Stimulated activated CD4-positive, alpha-beta T cell treated with anti-CD3 and anti-CD28 coated beads, TNF-alpha, amount 100 ng/mL, for 1 hour (primary cell): ENCODE data around the gene HYCC1.

Experiments used
- DNase-seq, 3 donors: peaks; one replicate each; pipeline ENCODE4 v3.0.0-alpha.2; 2020; ENCODE audit warnings: low read depth in 3 of 3, low spot score in 1 of 3

Gene HYCC1

GRCh38 chr7:23017309-23017708 is 3.4 kb upstream of the HYCC1 start:
- no peak for DNase-seq

GRCh38 chr7:23016345-23017253 is 2.7 kb upstream of the HYCC1 start:
- DNase-seq = no peak

DNA sequence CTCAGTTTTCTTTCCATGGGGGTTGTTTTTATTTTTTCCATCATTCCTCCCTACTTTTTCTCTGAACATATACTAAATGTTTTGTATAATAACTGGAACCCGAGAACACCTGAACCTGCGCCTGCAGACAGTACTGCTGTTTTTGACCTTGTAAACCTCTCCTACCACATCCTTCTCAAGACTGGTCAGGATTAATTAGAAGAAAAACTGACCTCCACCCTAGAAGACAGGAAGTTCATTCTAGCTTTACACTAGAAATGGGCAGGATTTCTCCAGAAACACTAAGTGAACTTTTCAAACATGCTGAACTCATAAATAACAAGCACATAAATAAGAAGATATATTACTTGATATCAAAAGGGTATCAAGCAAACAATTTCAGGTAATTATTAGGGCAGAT is 751 bp upstream of the HYCC1 start:
- DNase-seq = no peak

- no peak for DNase-seq
Observed at GRCh38 chr7:23012908-23013714, 819 bp downstream of the HYCC1 start.

GRCh38 chr7:23012186-23012585 is 1.7 kb downstream of the HYCC1 start:
- no peak for DNase-seq

DNA sequence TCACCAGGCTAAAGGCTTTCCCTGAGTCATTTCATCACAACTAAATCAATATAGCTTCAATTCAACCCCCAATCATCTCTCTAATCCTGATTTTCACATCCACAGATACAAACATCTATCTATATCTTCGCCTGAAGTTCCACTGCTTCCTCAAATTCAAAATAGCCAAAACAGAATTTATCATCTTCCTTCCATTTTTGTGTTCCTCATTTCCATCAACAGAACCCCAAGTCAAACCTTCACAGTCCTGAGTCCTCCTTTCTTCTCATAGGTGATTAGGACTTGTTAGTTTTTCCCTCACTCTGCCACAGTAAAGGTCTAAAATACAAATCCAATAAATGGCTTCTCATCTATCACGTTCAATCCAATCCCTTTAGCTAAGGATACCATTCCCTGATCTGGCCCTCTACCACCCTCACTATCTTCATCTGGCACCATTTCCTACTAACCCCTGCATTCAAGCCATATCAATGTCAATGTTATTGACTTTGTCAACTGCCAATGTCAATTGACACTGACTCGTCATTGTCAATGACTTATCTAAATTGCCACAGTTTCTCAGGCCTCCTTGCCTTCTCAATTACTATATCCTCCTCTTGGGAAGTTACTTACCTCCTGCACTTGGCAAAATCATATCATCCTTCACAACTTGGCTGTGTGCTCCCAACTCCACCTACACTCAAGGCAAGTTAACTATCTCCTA is 2.6 kb downstream of the HYCC1 start:
- no peak for DNase-seq

- DNase-seq = no peak
Observed at GRCh38 chr7:23009303-23009702, 4.6 kb downstream of the HYCC1 start.

DNA sequence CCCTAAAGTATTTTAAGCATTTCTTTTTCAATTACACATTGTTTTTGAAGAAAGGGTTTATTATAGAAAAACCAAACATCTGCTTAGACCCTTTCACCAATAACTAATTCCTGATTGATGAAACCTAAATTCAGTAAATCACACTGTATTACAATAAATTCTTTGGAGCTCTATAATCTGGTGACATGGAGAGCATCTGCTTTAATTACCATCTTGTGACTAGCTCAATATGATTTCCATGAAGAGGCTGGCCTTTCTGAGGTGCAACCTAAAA is 9.7 kb downstream of the HYCC1 start:
- no peak for DNase-seq

GRCh38 chr7:23003505-23004246 is 10.3 kb downstream of the HYCC1 start:
- DNase-seq = no peak

GRCh38 chr7:23002698-23003097 is 11.2 kb downstream of the HYCC1 start:
- DNase-seq = no peak

DNA sequence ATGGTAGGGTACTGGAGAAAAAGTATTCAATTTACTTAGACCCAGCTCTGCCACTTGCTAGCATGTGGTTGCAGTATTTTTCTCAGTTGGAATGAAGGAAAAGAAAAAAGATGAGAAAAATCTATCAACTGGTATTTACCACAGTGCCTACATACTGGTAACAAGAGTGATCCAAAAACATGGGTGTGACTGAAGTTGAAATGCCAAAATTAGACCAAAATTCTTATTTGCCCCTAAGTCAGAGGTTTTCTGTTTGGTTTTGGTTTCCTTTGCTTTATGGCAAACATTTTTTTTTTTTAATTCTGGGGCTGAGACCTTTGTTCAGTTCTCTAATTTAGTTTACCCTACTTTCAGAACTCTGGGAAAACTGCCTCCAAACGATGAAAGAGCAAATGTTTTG is 12.3 kb downstream of the HYCC1 start:
- DNase-seq = no peak

DNA sequence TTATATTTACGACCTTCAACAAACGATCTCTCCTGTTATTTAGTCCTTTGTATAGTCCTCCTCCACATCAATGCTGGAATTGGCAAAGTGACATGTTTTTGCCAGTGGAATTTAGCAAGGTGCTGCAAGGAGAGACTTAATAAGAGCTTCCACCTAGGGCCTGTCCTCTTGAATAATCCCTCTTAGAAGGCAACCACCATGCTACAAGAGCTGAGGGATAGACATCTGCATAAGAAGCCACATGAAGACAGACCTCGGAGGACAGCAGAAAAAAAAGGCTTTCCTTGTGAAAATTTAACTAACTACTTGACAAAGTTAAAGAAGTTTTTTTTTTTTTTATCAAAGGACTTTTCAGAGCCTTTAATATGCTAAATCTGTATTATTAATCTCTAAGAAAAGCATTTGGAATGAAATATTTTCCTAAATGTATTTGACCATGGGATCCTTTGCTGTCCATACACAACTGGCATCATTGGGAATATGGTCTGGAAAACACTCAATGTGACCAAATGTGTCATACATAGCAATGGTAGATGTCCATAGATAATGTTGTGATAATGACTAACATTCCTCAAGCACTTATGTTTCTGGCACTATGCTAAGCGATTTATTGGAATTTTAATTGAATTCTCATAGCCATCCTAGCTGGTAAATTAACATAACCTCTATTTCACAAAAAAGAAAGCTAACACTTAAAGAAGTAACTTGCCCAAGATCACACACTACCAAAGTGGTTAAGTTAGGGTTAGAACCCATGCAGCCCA is 13.2 kb downstream of the HYCC1 start:
- DNase-seq = no peak

DNA sequence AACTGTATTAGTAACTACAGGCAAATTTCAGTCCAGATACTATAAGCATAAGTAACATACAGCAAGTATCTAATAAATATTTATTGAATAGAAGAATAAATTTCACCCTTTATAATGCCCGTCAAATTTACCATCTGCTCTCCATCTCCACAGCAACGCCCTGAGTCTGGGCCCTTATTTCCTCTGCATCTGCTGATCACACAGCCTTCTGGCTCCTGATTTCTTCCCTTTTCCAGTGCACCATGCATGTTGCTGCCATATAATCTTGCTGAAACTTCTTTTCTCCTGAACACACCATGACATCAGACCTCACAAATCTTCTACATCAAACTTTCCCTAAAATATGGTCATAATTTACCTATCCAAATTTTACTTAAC is 15.4 kb downstream of the HYCC1 start:
- no peak for DNase-seq

DNA sequence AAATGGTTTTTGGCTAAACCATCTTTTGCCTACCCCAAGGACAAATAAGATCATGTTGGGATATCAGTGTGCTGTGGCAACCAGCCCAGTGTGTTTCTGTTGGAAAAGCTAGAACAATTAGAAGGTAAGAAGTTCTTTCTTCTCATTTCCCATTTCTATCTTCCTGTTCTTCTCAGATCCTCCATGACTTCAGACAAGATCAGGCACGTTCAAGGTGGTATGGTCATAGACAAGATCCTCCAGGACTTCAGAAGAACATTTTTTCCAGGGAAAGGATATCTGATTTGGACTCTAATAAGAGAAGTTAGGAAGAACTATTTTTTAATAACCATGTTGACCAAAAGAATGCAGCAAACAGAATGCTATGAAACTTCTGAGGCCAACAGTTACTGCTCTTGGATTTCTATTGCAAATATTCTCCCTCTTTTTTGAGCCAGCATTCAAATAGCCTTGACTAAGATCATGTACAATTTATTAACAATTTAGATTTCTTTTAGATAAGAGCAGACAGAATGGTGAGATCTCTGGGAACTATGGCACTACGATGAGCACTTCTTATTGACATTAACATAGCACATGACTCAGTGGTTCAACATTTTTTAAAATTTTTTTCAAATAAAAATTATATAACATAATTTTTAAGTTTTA is 15.9 kb downstream of the HYCC1 start:
- no peak for DNase-seq

- no peak for DNase-seq
Observed at GRCh38 chr7:22996470-22996869, 17.5 kb downstream of the HYCC1 start.

DNA sequence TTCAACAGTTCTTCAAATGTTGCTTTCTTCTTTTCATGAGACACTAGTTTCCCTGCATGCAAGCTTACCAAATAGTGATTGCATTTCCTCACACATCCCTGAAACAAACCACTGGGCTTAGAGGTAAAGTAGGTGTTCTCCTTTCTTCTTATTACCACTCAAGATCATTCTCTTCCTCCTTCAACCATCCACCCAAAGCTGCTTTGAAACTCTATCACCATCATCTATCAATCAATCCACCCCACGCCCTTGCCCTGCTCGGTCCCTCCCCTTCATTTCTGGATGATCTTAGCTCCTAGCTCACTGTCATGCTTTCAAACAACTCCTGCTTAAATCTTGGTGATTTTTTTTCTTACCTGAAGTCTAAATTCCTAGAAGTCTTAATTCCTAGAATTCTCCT is 18.9 kb downstream of the HYCC1 start:
- no peak for DNase-seq

DNA sequence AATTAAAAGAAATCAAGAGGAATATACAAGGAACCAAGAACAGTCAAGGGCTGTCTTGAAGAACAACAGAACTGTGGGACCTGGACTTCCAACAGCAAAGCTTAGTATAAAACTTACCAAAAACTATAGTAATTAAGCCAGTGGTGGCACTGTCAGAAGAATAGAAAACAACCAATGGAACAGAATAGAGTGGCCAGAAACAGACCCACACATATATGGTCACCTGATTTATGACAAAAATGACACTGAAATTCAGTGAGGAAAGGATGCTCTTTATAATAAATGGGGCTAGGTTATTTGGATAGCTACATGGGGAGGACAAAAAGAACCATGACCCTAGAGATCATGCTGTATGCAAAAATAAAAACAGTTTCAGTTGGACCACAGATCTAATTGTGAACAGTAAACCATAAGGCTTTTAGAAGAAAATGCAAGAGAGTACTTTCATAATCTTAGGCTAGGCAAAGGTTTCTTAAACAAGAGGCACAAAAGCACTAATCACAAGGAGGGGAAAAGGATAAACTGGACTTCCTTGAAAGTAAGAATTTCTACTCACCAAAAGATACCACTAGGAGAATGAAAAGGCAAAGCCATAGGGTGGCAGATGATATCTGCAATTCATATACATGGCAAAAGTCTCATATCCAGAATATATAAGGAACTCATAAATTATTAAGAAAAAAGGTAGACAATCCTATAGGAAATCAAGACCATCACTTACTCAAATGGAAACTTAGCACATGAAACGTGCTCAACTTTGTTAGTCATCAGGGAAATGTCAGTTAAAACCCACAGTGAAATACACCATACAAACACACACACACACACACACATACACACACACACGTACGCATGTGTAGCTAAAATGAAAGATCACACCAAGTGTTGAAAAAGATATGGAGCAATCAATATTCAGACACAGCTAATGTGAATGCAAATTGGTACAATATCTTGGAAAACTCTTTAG is 20.8 kb downstream of the HYCC1 start:
- DNase-seq = peak in 1 of 3 donors; percentile 26

DNA sequence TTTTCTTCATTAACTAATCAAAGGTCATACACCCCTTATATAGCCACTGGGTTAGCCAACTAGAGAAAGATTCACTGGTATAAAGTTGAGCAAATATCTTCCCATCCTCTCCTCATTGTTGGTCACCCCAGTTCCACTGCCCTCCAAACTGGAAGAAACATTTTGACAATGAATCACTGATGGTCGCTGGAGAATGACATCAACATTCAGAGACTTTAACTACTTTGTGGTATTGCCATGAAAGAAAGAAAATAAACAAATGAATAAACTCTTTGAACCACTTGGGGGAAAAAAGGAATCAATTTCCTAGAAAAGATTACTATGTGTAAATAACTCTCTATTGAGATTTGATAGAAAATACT is 23.4 kb downstream of the HYCC1 start:
- no peak for DNase-seq
